GM19351 (cell line): ENCODE measurements around the gene FAM168B.

Experiments used
- ATAC-seq: cut with Tn5 transposase; IDR thresholded peaks from one replicate; pipeline ENCODE4 v1.9.1; 2021; ENCODE audit warnings: mild to moderate bottlenecking, moderate library complexity; ENCODE audit not compliant: unreplicated experiment

Gene FAM168B

GRCh38 chr2:131029812-131030211 is 63.4 kb downstream of the FAM168B start:
- ATAC-seq: no peak

- no peak for ATAC-seq
Measured at GRCh38 chr2:131027566-131028528, 65.4 kb downstream of the FAM168B start.

GRCh38 chr2:131026919-131027318 is 66.3 kb downstream of the FAM168B start:
- no peak for ATAC-seq

GRCh38 chr2:131023758-131024157 is 69.5 kb downstream of the FAM168B start:
- no peak for ATAC-seq

- ATAC-seq: no peak
Measured at GRCh38 chr2:131022731-131023130, 70.5 kb downstream of the FAM168B start.

GRCh38 chr2:131016826-131017741 is 76.2 kb downstream of the FAM168B start:
- no peak for ATAC-seq

- ATAC-seq: no peak
Measured at GRCh38 chr2:131015764-131016163, 77.5 kb downstream of the FAM168B start.

- no peak for ATAC-seq
Measured at GRCh38 chr2:131014141-131014540, 79.1 kb downstream of the FAM168B start.

GRCh38 chr2:131011486-131011885 is 81.8 kb downstream of the FAM168B start:
- ATAC-seq: no peak

- ATAC-seq: no peak
Measured at GRCh38 chr2:131010566-131010965, 82.7 kb downstream of the FAM168B start.

GRCh38 chr2:131009713-131010475 is 83.4 kb downstream of the FAM168B start:
- ATAC-seq: no peak

- no peak for ATAC-seq
Measured at GRCh38 chr2:131008967-131009366, 84.3 kb downstream of the FAM168B start.

GRCh38 chr2:131006561-131006960 is 86.7 kb downstream of the FAM168B start:
- ATAC-seq: no peak

- ATAC-seq: no peak
Measured at GRCh38 chr2:131005216-131005935, 87.9 kb downstream of the FAM168B start.

- ATAC-seq: no peak
Measured at GRCh38 chr2:131004446-131005209, 88.6 kb downstream of the FAM168B start.

- ATAC-seq: no peak
Measured at GRCh38 chr2:130998561-130998960, 94.7 kb downstream of the FAM168B start.
